Gastroesophageal sphincter (tissue), 4 donors: ENCODE measurements around the gene TAOK3. TPM values are rescaled to one million over a fixed set of nuclear protein-coding genes. Genes with fewer than 3 reads are reported as not detected.

Experiments
- ATAC-seq: fragments of 150-250 bp; one replicate; pipeline ENCODE4 v1.9.1; 2016; ENCODE audit warnings: mild to moderate bottlenecking, moderate library complexity
- H3K27ac ChIP-seq, 4 donors: fragments of 200-600 bp; sonication (generic) in 3 of 4; 1 replicate in 3 of 4; 2 replicates in 1 of 4; pipeline ENCODE4 v1.5.1; 2016 to 2019
- H3K27me3 ChIP-seq: fragments of 200-600 bp; sonication (generic); one replicate; pipeline ENCODE4 v1.5.1; 2019
- H3K36me3 ChIP-seq, 2 donors: fragments of 200-600 bp; sonication (generic); one replicate each; pipeline ENCODE4 v1.5.1; 2019; ENCODE audit warnings: control low read depth in 1 of 2
- H3K4me1 ChIP-seq, 3 donors: fragments of 200-600 bp; sonication (generic); 1 replicate in 2 of 3; 2 replicates in 1 of 3; pipeline ENCODE4 v1.5.1; 2016 to 2019; ENCODE audit warnings: control low read depth in 2 of 3
- H3K4me3 ChIP-seq, 2 donors: fragments of 200-600 bp; sonication (generic); one replicate each; pipeline ENCODE4 v1.5.1; 2019; ENCODE audit warnings: mild to moderate bottlenecking in 1 of 2, moderate library complexity in 1 of 2
- H3K9me3 ChIP-seq, 3 donors: fragments of 200-600 bp; sonication (generic); one replicate each; pipeline ENCODE4 v1.5.1; 2017 to 2019; ENCODE audit warnings: control low read depth in 2 of 3
- EP300 ChIP-seq: sonication (generic); formaldehyde crosslinking; IDR thresholded peaks from one replicate; pipeline ENCODE4 v1.6.1; 2017; ENCODE audit warnings: antibody characterized with exemption, mild to moderate bottlenecking
- POLR2A ChIP-seq, 2 donors: fragments of 450-650 bp; IDR thresholded peaks; one replicate each; pipeline ENCODE4 v1.6.1; 2017; ENCODE audit warnings: antibody characterized with exemption in 2 of 2, mild to moderate bottlenecking in 2 of 2, moderate library complexity in 1 of 2
- POLR2AphosphoS5 ChIP-seq: sonication (generic); formaldehyde crosslinking; IDR thresholded peaks from one replicate; pipeline ENCODE4 v1.6.1; 2017; ENCODE audit warnings: antibody characterized with exemption
- WGBS, 2 donors: methylation state at CpG; one replicate each; pipeline ENCODE4 v1.1.5; 2018; ENCODE audit warnings: low coverage in 1 of 2; 5-methylcytosine and 5-hydroxymethylcytosine counted together
- total RNA-seq, 4 donors: library from RNA; depleted of rRNA; stranded (reverse); fragments of >200 nt; gene quantifications; one replicate each; pipeline ENCODE4 v1.1.0, GENCODE V29; 2016
- TF ChIP-seq, protein P1 (sequence below), 4 experiments: fragments of 200-600 bp in 2 of 4; fragments of 450-650 bp in 2 of 4; sonication (generic) in 1 of 4; IDR thresholded peaks; one replicate each; pipeline ENCODE4 v1.5.1; 2017 to 2019; ENCODE audit warnings: antibody characterized with exemption in 4 of 4, mild to moderate bottlenecking in 2 of 4, moderate library complexity in 2 of 4

TAOK3 gene
- total RNA-seq, 4 donors from 2014 or later = 26.9 to 55.0 (median 36.7) TPM

DNA sequence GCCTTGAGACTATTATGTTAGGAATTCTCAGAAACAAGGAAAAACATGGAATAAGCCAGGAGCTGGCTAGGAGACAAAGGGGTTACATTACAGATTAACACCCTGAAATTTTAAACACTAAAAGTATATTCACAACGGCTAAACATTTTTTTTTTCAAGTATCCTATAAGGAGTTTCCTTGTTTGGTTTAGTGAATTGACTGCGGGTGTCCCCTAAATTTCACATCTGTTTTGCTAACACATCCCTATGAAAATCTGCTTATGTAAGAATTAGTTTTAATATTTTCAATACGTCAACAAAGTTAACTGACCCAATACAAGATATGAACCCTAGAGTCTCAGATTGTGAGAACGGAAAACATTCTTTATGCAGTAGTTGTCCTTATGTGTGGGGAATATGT is 19.0 kb downstream of the TAOK3 start:
- Histone ChIP-seq H3K4me1 (peaks cover 3 to 26% (median 3%) of the 10 kb centered on the region in 3 donors), H3K27ac (no peak overlapping the region), H3K27me3 (no peaks in the 10 kb centered on the region), H3K4me3 (no peak overlapping the region), H3K36me3 (no peaks in the 10 kb centered on the region), H3K9me3 (no peaks in the 10 kb centered on the region)
- 84 to 87% methylated on average over 3 to 4 of the region's 4 CpGs for WGBS, 2 donors
- TF ChIP-seq EP300 (no peak), POLR2AphosphoS5 (no peak), POLR2A (IDR thresholded peaks at IDR 0.05) (no peak)
- no peak for ATAC-seq

GRCh38 chr12:118350908-118351559 is 21.7 kb downstream of the TAOK3 start:
- Histone ChIP-seq H3K36me3 (no peaks in the 10 kb centered on the region), H3K4me1 (peaks cover 0 to 6% (median 0%) of the 10 kb centered on the region in 3 donors), H3K9me3 (no peaks in the 10 kb centered on the region), H3K4me3 (no peak overlapping the region), H3K27me3 (no peaks in the 10 kb centered on the region), H3K27ac (no peak overlapping the region)
- 89% methylated on average over 3 to 6 of the region's 6 CpGs for WGBS, 2 donors
- TF ChIP-seq EP300 = no peak
- TF ChIP-seq POLR2AphosphoS5 = no peak
- no peak for TF ChIP-seq POLR2A (IDR thresholded peaks at IDR 0.05)
- TF ChIP-seq, protein P1, sequence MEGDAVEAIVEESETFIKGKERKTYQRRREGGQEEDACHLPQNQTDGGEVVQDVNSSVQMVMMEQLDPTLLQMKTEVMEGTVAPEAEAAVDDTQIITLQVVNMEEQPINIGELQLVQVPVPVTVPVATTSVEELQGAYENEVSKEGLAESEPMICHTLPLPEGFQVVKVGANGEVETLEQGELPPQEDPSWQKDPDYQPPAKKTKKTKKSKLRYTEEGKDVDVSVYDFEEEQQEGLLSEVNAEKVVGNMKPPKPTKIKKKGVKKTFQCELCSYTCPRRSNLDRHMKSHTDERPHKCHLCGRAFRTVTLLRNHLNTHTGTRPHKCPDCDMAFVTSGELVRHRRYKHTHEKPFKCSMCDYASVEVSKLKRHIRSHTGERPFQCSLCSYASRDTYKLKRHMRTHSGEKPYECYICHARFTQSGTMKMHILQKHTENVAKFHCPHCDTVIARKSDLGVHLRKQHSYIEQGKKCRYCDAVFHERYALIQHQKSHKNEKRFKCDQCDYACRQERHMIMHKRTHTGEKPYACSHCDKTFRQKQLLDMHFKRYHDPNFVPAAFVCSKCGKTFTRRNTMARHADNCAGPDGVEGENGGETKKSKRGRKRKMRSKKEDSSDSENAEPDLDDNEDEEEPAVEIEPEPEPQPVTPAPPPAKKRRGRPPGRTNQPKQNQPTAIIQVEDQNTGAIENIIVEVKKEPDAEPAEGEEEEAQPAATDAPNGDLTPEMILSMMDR (IDR thresholded peaks at IDR 0.05) = no peak
- no peak for ATAC-seq

GRCh38 chr12:118347916-118348315 is 24.8 kb downstream of the TAOK3 start:
- no peak for ATAC-seq
- 100% methylated on average over 2 of the region's 2 CpGs; no CpG with 5 or more reads in 1 of the 2 donors for WGBS, 2 donors
- Histone ChIP-seq H3K4me3 (no peak overlapping the region), H3K27ac (no peak overlapping the region), H3K9me3 (no peaks in the 10 kb centered on the region), H3K4me1 (no peaks in the 10 kb centered on the region), H3K36me3 (no peaks in the 10 kb centered on the region), H3K27me3 (no peaks in the 10 kb centered on the region)
- TF ChIP-seq POLR2AphosphoS5 (no peak), POLR2A (IDR thresholded peaks at IDR 0.05) (no peak), EP300 (no peak)
- TF ChIP-seq, protein P1 (IDR thresholded peaks at IDR 0.05) = no peak

DNA sequence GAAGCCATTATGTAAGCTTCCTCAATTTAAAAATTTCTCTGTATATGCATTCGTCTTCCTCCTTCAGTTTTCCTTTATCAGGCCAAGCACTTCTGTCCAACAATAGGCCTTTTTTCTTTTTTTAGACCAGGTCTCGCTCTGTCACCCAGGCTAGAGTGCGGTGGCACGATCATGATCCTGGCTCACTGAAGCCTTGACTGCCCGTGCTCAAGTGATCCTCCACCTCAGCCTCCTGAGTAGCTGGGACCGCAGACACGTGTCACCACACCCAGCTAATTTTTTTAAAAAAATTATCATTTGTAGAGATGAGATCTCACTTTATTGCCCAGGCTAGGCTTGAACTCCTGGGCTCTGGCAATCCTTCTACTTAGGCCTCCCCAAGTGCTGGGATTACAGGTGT is 25.8 kb downstream of the TAOK3 start:
- Histone ChIP-seq H3K4me3 (no peak overlapping the region), H3K27ac (no peak overlapping the region), H3K4me1 (no peaks in the 10 kb centered on the region), H3K27me3 (no peaks in the 10 kb centered on the region), H3K9me3 (no peaks in the 10 kb centered on the region), H3K36me3 (no peaks in the 10 kb centered on the region)
- no peak for ATAC-seq
- WGBS, 2 donors = 66 to 75% methylated on average over 1 to 7 of the region's 7 CpGs
- no peak for TF ChIP-seq POLR2A (IDR thresholded peaks at IDR 0.05)
- TF ChIP-seq, protein P1 (IDR thresholded peaks at IDR 0.05) = no peak
- TF ChIP-seq POLR2AphosphoS5 = no peak
- no peak for TF ChIP-seq EP300

- H3K9me3 ChIP-seq = no peaks in the 10 kb centered on the region
- WGBS, 2 donors = 33 to 46% methylated on average over 1 of the region's 1 CpG
- H3K27me3 ChIP-seq = no peaks in the 10 kb centered on the region
- no peak for ATAC-seq
- no peaks in the 10 kb centered on the region for H3K4me1 ChIP-seq
- H3K27ac ChIP-seq = no peak overlapping the region
- TF ChIP-seq, protein P1 (IDR thresholded peaks at IDR 0.05) = no peak
- TF ChIP-seq POLR2A (IDR thresholded peaks at IDR 0.05) (no peak), EP300 (no peak), POLR2AphosphoS5 (no peak)
- no peak overlapping the region for H3K4me3 ChIP-seq
- H3K36me3 ChIP-seq = no peaks in the 10 kb centered on the region
Observed at GRCh38 chr12:118345355-118345754, 27.4 kb downstream of the TAOK3 start.
